H9 (cell line): ENCODE measurements around the gene NPC1. TPM values are rescaled to one million over a fixed set of nuclear protein-coding genes. Genes with fewer than 3 reads are reported as not detected.

Source experiments
- DNase-seq: peaks from one replicate; pipeline ENCODE4 v3.0.0-alpha.2; 2017
- H2AFZ ChIP-seq: one replicate; pipeline ENCODE4 v1.6.1; 2013; ENCODE audit warnings: mild to moderate bottlenecking, low read length, control low read depth, moderate library complexity
- H2AK5ac ChIP-seq: 2 replicates; pipeline ENCODE4 v1.6.1; 2013; ENCODE audit warnings: low read length, control low read depth, mixed read lengths; ENCODE audit not compliant: insufficient read length
- H2BK120ac ChIP-seq: one replicate; pipeline ENCODE4 v1.6.1; 2013; ENCODE audit warnings: low read depth, mild to moderate bottlenecking, low read length, control low read depth, inconsistent platforms; ENCODE audit not compliant: poor library complexity, severe bottlenecking
- H2BK12ac ChIP-seq: 2 replicates; pipeline ENCODE4 v1.6.1; 2013; ENCODE audit warnings: low read length, control low read depth, mixed read lengths, low read depth; ENCODE audit not compliant: insufficient read length
- H2BK15ac ChIP-seq: 2 replicates; pipeline ENCODE4 v1.6.1; 2013; ENCODE audit warnings: low read depth, low read length, control low read depth
- H2BK20ac ChIP-seq: one replicate; pipeline ENCODE4 v1.6.1; 2013; ENCODE audit warnings: low read depth, mild to moderate bottlenecking, low read length, control low read depth, inconsistent platforms; ENCODE audit not compliant: poor library complexity, severe bottlenecking
- H2BK5ac ChIP-seq: 2 replicates; pipeline ENCODE4 v1.6.1; 2013; ENCODE audit warnings: low read length, control low read depth, mixed read lengths; ENCODE audit not compliant: insufficient read length
- H3K14ac ChIP-seq: 2 replicates; pipeline ENCODE4 v1.6.1; 2013; ENCODE audit warnings: low read length, control low read depth; ENCODE audit not compliant: insufficient read depth
- H3K18ac ChIP-seq: 2 replicates; pipeline ENCODE4 v1.6.1; 2013; ENCODE audit warnings: low read depth, mild to moderate bottlenecking, mixed read lengths, low read length, control low read depth; ENCODE audit not compliant: insufficient read length
- H3K23ac ChIP-seq: 2 replicates; pipeline ENCODE4 v1.6.1; 2013; ENCODE audit warnings: low read length, control low read depth, mixed read lengths, low read depth; ENCODE audit not compliant: insufficient read length
- H3K23me2 ChIP-seq: 2 replicates; pipeline ENCODE4 v1.6.1; 2013; ENCODE audit warnings: low read depth, mild to moderate bottlenecking, mixed read lengths, low read length, control low read depth; ENCODE audit not compliant: insufficient read length, poor library complexity, severe bottlenecking
- H3K27ac ChIP-seq: 2 replicates; pipeline ENCODE4 v1.5.1; 2013; ENCODE audit warnings: low read length, control low read depth, mixed read lengths, low read depth; ENCODE audit not compliant: insufficient read length
- H3K27me3 ChIP-seq: 2 replicates; pipeline ENCODE4 v1.6.1; 2013; ENCODE audit warnings: low read length, control low read depth, inconsistent platforms; ENCODE audit not compliant: insufficient read depth
- H3K4ac ChIP-seq: 2 replicates; pipeline ENCODE4 v1.6.1; 2013; ENCODE audit warnings: low read depth, mild to moderate bottlenecking, control low read depth, inconsistent platforms, low read length, moderate library complexity
- H3K4me1 ChIP-seq: 2 replicates; pipeline ENCODE4 v1.6.1; 2013; ENCODE audit warnings: low read length, control low read depth, inconsistent platforms; ENCODE audit not compliant: insufficient read depth
- H3K4me2 ChIP-seq: 2 replicates; pipeline ENCODE4 v1.6.1; 2013; ENCODE audit warnings: low read length, control low read depth, mixed read lengths; ENCODE audit not compliant: insufficient read length, insufficient read depth
- H3K56ac ChIP-seq: 2 replicates; pipeline ENCODE4 v1.6.1; 2013; ENCODE audit warnings: low read depth, mild to moderate bottlenecking, mixed read lengths, low read length, control low read depth; ENCODE audit not compliant: insufficient read length
- H3K79me1 ChIP-seq: 2 replicates; pipeline ENCODE4 v1.6.1; 2013; ENCODE audit warnings: low read depth, mild to moderate bottlenecking, moderate library complexity, low read length, control low read depth, inconsistent platforms; ENCODE audit not compliant: insufficient read depth, poor library complexity, severe bottlenecking
- H3K79me2 ChIP-seq: 2 replicates; pipeline ENCODE4 v1.6.1; 2013; ENCODE audit warnings: low read length, control low read depth, inconsistent platforms; ENCODE audit not compliant: insufficient read depth
- H3K9ac ChIP-seq: 2 replicates; pipeline ENCODE4 v1.6.1; 2013; ENCODE audit warnings: low read length, control low read depth, mixed read lengths; ENCODE audit not compliant: insufficient read length; ENCODE audit errors: extremely low read depth
- H3K9me3 ChIP-seq: one replicate; pipeline ENCODE4 v1.6.1; 2013; ENCODE audit warnings: low read depth, low read length, inconsistent platforms; ENCODE audit not compliant: control insufficient read depth
- H3T11ph ChIP-seq: one replicate; pipeline ENCODE4 v1.6.1; 2013; ENCODE audit warnings: mild to moderate bottlenecking, low read length, control low read depth, inconsistent platforms
- H4K20me1 ChIP-seq: one replicate; pipeline ENCODE4 v1.6.1; 2013; ENCODE audit not compliant: control insufficient read depth, insufficient read length, insufficient read depth
- H4K5ac ChIP-seq: 2 replicates; pipeline ENCODE4 v1.6.1; 2013; ENCODE audit warnings: low read depth, mild to moderate bottlenecking, mixed read lengths, low read length, control low read depth; ENCODE audit not compliant: insufficient read length
- H4K8ac ChIP-seq: replicated peaks from 2 replicates; pipeline ENCODE4 v1.6.1; 2013; ENCODE audit warnings: low read length, control low read depth, mixed read lengths, low read depth; ENCODE audit not compliant: insufficient read length
- H4K91ac ChIP-seq: 2 replicates; pipeline ENCODE4 v1.6.1; 2013; ENCODE audit warnings: low read depth, mild to moderate bottlenecking, moderate library complexity, mixed read lengths, low read length, control low read depth; ENCODE audit not compliant: insufficient read length
- H3K27ac Mint-ChIP-seq, 3 experiments: 2 replicates in 2 of 3; 3 replicates in 1 of 3; pipeline ENCODE4 v1.8.0; 2020 to 2021; ENCODE audit warnings: mixed read lengths in 3 of 3, mild to moderate bottlenecking in 1 of 3, moderate library complexity in 1 of 3
- H3K27me3 Mint-ChIP-seq: 2 replicates; pipeline ENCODE4 v1.8.0; 2021; ENCODE audit warnings: low read depth, mild to moderate bottlenecking, moderate library complexity, mixed read lengths
- H3K36me3 Mint-ChIP-seq, 3 experiments: 2 replicates in 2 of 3; 3 replicates in 1 of 3; pipeline ENCODE4 v1.8.0; 2020 to 2021; ENCODE audit warnings: low read depth in 3 of 3, mixed read lengths in 3 of 3; ENCODE audit not compliant: insufficient read depth in 1 of 3
- H3K4me1 Mint-ChIP-seq, 2 experiments: 2 replicates each; pipeline ENCODE4 v1.8.0; 2020; ENCODE audit warnings: mixed read lengths in 2 of 2
- H3K4me3 Mint-ChIP-seq, 2 experiments: 2 replicates in 1 of 2; 3 replicates in 1 of 2; pipeline ENCODE4 v1.8.0; 2020 to 2021; ENCODE audit warnings: mild to moderate bottlenecking in 2 of 2, mixed read lengths in 2 of 2, moderate library complexity in 1 of 2
- H3K9me3 Mint-ChIP-seq, 2 experiments: 2 replicates in 1 of 2; 3 replicates in 1 of 2; pipeline ENCODE4 v1.8.0; 2020; ENCODE audit warnings: mild to moderate bottlenecking in 2 of 2, mixed read lengths in 2 of 2, moderate library complexity in 1 of 2
- WGBS: extraction: QIAGEN DNeasy Blood & Tissue Kit; methylation state at CpG from one replicate; pipeline ENCODE4 v1.1.7; 2013; ENCODE audit warnings: missing lambda C conversion rate, low lambda C conversion rate, mixed read lengths; ENCODE audit not compliant: insufficient read length; ENCODE audit errors: extremely low coverage; 5-methylcytosine and 5-hydroxymethylcytosine counted together
- long read RNA-seq: library from polyadenylated mRNA; unstranded; transcript quantifications from one replicate; pipeline ENCODE4 v2.0.0, GENCODE V29; 2020
- total RNA-seq: library from RNA; stranded (reverse); gene quantifications from 2 replicates; pipeline ENCODE4 v1.2.1, GENCODE V29; 2021
- TF ChIP-seq, protein P1 (sequence below): fragments of 200-600 bp; sonication (generic); conservative IDR thresholded peaks from 3 replicates; pipeline ENCODE4 v1.8.0; 2021; ENCODE audit warnings: antibody characterized with exemption, mild to moderate bottlenecking

Gene NPC1
- total RNA-seq = 24.2 TPM in 2 replicates
- long read RNA-seq, full-length matches to known transcripts = 52 of 92 reads
- long read RNA-seq, partial matches to known transcripts = 14 of 92 reads
- long read RNA-seq, other reads (novel, unspliced or antisense) = 26 of 92 reads

DNA sequence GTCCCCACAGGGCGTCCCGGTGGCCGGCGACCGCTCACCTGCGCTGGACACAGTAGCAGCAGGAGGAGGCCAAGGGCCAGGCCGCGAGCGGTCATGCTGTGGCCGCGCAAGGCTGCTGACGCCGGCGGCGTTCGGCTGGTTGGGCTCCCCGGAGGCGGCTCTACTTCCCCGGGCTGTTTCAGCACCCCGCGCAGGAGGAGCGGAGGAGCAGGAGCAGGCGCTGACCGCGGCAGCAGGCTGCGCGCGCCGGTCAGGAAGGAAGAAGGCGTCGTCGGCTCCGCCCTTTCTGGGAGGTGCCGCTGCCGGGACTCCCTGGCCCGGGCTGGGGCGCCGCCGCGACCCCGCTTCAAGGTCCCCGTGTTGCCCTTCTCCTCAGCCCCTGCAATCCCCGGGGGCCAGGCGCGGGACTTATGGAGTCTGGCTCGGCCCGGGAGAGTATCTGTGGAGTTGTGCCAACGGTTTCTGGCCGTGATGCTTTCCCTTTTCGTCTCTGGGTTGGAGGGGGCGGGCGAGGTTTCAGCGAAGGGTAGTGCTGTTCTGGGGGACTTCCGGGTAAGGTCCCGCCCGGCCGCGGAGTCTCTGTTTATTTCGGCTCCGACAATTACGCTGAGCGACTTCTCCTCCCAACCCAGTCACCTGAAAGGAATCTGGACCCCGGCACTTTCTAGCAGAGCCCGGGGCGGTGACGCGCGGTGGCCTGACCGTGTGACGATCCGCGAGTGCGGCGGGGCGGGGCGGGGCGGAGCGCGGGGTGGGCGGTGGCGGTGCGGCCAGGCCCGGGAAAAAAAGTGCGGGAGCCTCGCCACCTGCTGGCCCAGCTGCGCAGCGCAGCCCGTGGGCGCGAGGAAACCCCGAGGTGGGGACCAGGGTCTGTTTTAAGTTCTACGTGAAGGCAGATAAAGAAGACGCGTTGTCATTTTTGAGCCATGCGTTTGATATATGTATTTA is at the start of gene NPC1:
Gene NPC1 (minus strand): TSS at position 258 of the 948 bp plus-strand sequence. CDS start 163 bp downstream, at position 95.
- H3K4me3 Mint-ChIP-seq = peak within 1 kb of the TSS; percentile 92 to 97
- Histone ChIP-seq H2BK12ac (no peak within 1 kb of the TSS), H3K4ac (no peak within 1 kb of the TSS; the same call in 1 of the 2 replicates), H3K79me2 (peaks cover 16% of the 10 kb centered on the region; the same call in 1 of the 2 replicates), H3K9me3 (no peaks in the 10 kb centered on the region), H4K91ac (peak within 1 kb of the TSS; percentile 17), H4K20me1 (no peaks in the 10 kb centered on the region), H2BK120ac (peak within 1 kb of the TSS; percentile 49), H3K4me1 (peaks cover 4% of the 10 kb centered on the region; the same call in 1 of the 2 replicates), H2BK20ac (no peak within 1 kb of the TSS), H3K23ac (no peak within 1 kb of the TSS), H3K79me1 (no peaks in the 10 kb centered on the region), H3K27me3 (no peaks in the 10 kb centered on the region), H2AK5ac (no peak within 1 kb of the TSS), H3K9ac (peak within 1 kb of the TSS; percentile 90), H3K18ac (peak within 1 kb of the TSS; percentile 77), H4K5ac (no peak within 1 kb of the TSS), H4K8ac (no peak within 1 kb of the TSS), H3K4me2 (peak within 1 kb of the TSS; percentile 98), H2BK15ac (no peak within 1 kb of the TSS), H3K56ac (peak within 1 kb of the TSS; percentile 37), H3K23me2 (peaks cover 8% of the 10 kb centered on the region), H3K14ac (peak within 1 kb of the TSS; percentile 94), H2AFZ (no peak within 1 kb of the TSS), H2BK5ac (no peak within 1 kb of the TSS), H3T11ph (no peak within 1 kb of the TSS), H3K27ac (peak within 1 kb of the TSS; percentile 71)
- H3K4me1 Mint-ChIP-seq = peaks cover 24 to 29% of the 10 kb centered on the region in 2 experiments
- TF ChIP-seq, protein P1, sequence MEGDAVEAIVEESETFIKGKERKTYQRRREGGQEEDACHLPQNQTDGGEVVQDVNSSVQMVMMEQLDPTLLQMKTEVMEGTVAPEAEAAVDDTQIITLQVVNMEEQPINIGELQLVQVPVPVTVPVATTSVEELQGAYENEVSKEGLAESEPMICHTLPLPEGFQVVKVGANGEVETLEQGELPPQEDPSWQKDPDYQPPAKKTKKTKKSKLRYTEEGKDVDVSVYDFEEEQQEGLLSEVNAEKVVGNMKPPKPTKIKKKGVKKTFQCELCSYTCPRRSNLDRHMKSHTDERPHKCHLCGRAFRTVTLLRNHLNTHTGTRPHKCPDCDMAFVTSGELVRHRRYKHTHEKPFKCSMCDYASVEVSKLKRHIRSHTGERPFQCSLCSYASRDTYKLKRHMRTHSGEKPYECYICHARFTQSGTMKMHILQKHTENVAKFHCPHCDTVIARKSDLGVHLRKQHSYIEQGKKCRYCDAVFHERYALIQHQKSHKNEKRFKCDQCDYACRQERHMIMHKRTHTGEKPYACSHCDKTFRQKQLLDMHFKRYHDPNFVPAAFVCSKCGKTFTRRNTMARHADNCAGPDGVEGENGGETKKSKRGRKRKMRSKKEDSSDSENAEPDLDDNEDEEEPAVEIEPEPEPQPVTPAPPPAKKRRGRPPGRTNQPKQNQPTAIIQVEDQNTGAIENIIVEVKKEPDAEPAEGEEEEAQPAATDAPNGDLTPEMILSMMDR = peak; percentile 89
- peak within 1 kb of the TSS; percentile 96 to 98 (median 98) for H3K27ac Mint-ChIP-seq
- peak; percentile 93 for DNase-seq
- H3K9me3 Mint-ChIP-seq = no peaks in the 10 kb centered on the region
- no CpG with 5 or more reads among the region's 95 CpGs for WGBS
- H3K27me3 Mint-ChIP-seq = peaks cover 5% of the 10 kb centered on the region
- peaks cover 0 to 2% (median 0%) of the 10 kb centered on the region in 3 experiments; a peak in 1 of 7 replicates for H3K36me3 Mint-ChIP-seq
